NCI-H146 treated with DMSO at 0.1 percent for 48 hours (cell line): ENCODE measurements around the gene SEMA3A.

Source experiments
- DNase-seq: peaks from one replicate; lab custom pipeline; 2025; ENCODE audit not compliant: unreplicated experiment; lab: John Stamatoyannopoulos, UW

The SEMA3A gene

GRCh38 chr7:84022684-84023308, 171.8 kb downstream of the SEMA3A start:
- DNase-seq, result no peak

- DNase-seq, result no peak
Observed at GRCh38 chr7:84022009-84022408, 172.6 kb downstream of the SEMA3A start.

GRCh38 chr7:84021292-84021908, 173.2 kb downstream of the SEMA3A start:
- no peak for DNase-seq

DNA sequence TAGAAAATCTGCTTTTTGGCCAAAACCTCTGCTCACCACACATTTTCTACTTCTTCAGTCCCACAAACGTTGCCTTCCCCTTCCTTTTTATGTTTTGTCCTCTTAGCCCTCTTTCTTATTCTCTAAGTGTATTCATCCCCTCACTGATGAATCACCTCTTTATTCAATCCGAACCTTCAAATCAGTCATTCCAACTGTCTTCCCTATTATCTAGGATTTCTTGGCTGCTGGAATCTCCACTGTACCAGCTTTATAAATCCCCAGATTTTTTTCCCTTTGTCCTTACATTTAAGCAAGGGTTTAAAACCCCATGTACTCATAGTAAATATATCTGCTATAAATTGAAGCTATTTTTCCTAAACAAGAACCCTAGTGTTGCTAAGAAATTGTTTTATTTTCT, 176.9 kb downstream of the SEMA3A start:
- no peak for DNase-seq

DNA sequence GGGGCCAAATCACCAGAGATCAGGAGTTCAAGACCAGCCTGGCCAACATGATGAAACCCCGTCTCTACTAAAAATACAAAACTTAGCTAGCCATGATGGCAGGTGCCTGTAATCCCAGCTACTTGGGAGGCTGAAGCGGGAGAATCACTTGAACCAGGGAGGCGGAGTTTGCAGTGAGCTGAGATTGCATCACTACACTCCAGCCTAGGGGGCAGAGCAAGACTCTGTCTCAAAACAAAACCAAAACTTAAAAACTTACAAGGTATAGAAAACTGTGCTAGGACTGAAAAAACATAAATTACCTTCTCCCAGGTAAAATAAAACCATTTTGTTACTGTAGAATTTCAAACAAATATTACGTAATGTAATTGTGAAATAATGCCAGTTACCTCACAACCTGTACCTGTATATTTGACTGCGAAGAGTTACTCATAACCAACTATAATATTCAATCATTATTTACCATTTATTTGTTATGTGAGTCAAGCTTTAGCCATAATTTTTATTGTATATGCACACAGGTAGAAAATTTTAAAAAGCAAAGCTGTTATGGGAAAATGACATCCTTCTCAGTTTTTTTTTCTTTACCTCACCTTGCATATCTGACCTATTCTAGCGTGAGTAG, 180.9 kb downstream of the SEMA3A start:
- no peak for DNase-seq

GRCh38 chr7:84009782-84010181, 184.8 kb downstream of the SEMA3A start:
- no peak for DNase-seq

- DNase-seq, result no peak
Observed at GRCh38 chr7:84009051-84009450, 185.5 kb downstream of the SEMA3A start.

DNA sequence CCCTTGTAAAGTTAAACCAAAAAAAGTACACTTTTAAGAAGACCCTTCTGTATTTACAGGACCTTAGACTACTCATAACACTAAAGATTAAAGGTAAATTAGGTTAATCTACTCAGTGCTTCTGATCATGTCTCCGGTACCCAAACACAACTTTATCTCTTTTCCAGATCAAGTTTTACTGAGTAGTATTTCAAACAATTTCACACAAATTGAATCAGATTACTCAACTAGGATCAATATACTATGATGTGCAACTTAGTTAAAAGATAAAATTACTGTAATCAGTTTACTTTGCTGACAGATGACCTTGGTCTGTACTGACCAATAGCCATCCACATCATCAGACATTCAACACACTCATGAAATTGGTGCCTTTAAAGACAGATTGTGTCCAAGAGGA, 191.4 kb downstream of the SEMA3A start:
- no peak for DNase-seq

- no peak for DNase-seq
Observed at GRCh38 chr7:84002348-84002747, 192.2 kb downstream of the SEMA3A start.

GRCh38 chr7:83996879-83997278, 197.7 kb downstream of the SEMA3A start:
- no peak for DNase-seq

DNA sequence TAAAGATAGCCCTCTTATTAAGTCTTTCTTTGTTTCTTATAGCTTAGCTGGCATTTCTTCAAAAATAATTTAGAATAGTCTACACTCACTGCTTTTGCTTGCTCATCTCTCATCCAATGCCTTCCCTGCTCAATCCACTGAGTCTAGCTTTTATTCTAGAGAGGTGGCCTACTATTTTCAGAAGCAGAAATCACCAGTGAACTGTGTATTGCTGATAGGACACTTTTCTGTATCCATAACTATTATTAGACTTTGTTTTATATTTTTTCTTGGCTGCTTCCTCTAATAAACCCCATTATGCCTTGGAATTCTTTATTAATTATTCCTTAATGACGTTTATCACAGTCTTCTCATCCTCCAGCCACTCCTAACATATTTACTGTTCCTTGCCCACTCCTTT, 206.8 kb downstream of the SEMA3A start:
- DNase-seq, result no peak

- no peak for DNase-seq
Observed at GRCh38 chr7:83985821-83986220, 208.8 kb downstream of the SEMA3A start.

GRCh38 chr7:83984591-83984990, 210.0 kb downstream of the SEMA3A start:
- DNase-seq, result no peak

DNA sequence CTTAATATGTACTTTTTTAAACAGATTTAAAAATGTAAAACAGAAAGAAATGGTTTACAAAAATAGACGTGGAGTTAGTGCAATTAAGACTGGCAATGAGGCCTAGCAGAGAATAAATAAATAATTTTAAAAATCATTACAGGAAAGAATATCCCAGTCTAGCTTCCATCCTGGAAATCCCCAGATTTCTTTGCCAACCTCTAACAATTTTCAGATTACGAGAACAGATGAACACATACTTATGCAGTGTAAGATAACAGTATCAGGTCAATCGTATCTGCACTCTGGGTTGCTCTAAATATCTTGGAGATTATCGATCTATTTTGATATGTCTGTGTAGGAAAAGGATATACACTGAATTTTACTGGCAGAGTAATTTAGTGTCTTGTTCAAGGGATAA, 210.5 kb downstream of the SEMA3A start:
- no peak for DNase-seq

DNA sequence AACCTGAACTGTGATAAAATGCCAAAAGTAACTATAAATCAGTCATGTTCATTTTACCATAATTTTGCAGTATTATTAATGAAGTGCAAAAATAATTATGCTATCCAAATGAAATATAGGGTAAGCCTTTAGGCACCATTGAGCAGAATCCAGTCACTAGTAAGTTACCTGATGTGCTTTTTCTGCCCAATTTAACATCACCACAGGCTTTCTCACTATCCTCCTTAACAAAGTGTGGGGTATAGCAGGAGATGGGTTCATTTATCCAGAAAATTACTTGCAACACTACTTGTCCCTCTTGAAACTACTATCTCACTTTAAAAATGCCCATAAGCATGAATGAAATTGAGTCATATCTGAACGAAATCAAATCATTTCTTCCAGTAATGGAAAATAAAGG, 211.0 kb downstream of the SEMA3A start:
- DNase-seq, result no peak

- DNase-seq, result peak; percentile 7
Observed at GRCh38 chr7:83976302-83976701, 218.3 kb downstream of the SEMA3A start.

DNA sequence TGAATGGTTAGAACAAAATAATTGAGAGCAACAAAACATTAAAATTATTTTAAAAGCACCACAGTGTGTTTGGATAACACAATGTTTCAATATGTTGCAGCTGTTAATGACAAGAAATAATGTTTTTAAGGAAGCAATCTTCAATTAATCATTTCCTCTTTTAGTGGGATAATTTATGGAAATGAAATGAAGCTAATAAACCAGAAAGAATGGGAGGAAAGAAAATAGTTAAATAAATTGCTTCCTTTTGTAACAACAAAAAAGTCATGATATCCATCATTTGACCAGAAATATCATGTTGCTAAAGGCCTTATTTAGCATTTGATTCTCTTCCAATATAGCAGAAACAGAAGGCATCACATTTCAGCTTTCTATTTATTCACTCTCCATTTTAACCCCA, 224.5 kb downstream of the SEMA3A start:
- DNase-seq, result no peak

DNA sequence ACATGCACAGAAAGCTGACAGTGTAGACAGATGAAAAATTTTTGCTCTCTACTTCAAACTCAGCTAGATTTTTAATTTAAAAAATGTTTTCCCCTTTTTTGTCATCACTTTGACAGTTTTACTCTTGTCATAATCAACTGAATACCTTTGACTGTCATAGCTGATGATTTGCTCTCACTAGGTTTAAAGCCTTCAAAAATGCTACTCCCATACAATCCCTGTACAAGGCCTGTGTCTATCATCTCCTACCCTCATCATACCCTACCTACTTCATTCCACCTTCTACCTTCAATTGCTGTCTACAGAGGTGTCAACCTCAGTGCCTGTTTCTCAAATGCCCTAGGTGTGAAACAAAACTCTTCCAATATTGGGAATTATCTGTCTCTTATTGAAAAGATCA, 230.3 kb downstream of the SEMA3A start:
- no peak for DNase-seq

- no peak for DNase-seq
Observed at GRCh38 chr7:83957333-83957732, 237.3 kb downstream of the SEMA3A start.

DNA sequence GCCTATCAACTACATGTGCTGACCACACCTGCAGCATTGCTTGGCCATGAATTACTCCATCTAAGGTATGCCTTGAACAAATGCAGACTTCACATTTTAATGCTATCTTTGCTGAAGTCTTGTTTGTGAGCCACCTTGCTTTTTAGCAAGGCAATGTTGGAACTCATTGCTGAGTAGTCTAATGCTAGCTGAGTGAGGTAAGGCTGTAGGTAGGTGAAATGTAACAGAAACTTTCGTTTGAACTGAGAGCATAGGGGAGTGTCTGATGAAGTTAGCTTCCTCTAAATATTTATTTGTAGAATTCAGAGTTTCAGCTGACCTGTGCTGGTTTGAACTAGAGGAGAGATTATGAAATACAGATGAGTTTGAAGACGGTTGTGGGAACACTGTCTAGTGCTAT, 238.5 kb downstream of the SEMA3A start:
- DNase-seq, result no peak

DNA sequence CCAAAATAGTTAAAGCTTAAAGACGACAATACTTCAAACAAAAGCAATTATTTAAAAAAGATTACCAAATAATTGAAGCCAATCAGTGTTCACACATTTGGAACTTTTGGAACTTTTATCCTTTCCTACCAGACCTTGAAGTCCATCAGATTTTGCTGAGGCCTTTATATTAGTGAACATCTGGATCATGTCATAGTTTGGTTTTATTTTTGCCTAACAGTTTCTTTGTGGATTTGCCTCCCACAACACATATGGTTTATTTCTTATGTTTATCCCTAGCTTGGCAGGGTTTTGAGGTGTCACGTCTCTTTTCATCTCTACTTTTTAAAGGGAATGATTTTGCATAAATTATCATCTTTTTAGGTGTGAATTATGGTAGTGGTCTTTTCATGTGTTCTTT, 242.4 kb downstream of the SEMA3A start:
- DNase-seq, result no peak

GRCh38 chr7:83947260-83947659, 247.3 kb downstream of the SEMA3A start:
- DNase-seq, result no peak

- no peak for DNase-seq
Observed at GRCh38 chr7:83946801-83947200, 247.8 kb downstream of the SEMA3A start.
